Cardiac septum (tissue), 1 donor: ENCODE measurements around the gene CD300LB. TPM values are rescaled to one million over a fixed set of nuclear protein-coding genes. Genes with fewer than 3 reads are reported as not detected.
A peak's percentile ranks its signal among the peaks of the same experiment; 100 is the strongest.
"Not testable (repeated sequence)": the region's sequence is repeated elsewhere in the genome, so short reads cannot be mapped to it uniquely, and the experiment has no call there.

Source experiments
- DNase-seq: peaks from one replicate; pipeline ENCODE4 v3.0.0-alpha.2; 2020; ENCODE audit warnings: low spot score
- intact Hi-C: fragments of 100-400 bp; cut with DNase I; formaldehyde crosslinking; loops from one replicate; pipeline ENCODE4 v1.14.0; 2022
- total RNA-seq: library from RNA; stranded (reverse); fragmentation: NEBNext Ultra II Directional; extraction: Animal tissue kit (Norgen Biotek cat#: 25700); gene quantifications from one replicate; pipeline ENCODE4 v1.2.1, GENCODE V29; 2021
- donor health status: DM: no; HTN: no; CAD: no.

Gene CD300LB
- total RNA-seq, 1 donor from 2014 or later, result not detected

DNA sequence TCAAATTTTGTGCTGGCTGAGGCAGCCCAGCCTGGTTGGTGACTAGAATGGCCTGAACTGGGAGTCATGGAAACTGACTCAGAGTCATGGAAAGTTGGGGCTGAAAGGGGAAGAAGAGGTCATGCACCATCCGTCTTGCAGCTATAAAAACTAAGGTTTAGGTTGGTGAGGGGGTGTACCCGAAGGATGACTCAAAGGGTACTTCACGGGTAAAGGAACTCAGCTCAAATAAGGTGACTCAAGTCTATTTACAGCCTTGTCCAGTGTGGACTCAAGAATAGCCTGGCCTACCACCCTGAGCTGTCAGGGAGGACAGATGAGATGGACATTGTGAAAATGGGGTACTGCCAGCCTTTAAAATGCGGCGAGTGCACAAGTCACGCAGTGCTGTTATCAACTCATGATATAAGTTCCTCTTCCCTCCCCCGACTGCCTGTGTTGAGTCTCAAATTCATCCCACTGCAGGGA is 18.6 kb downstream of the CD300LB start:
- DNase-seq, result no peak
- intact Hi-C loops, result no loop called here

DNA sequence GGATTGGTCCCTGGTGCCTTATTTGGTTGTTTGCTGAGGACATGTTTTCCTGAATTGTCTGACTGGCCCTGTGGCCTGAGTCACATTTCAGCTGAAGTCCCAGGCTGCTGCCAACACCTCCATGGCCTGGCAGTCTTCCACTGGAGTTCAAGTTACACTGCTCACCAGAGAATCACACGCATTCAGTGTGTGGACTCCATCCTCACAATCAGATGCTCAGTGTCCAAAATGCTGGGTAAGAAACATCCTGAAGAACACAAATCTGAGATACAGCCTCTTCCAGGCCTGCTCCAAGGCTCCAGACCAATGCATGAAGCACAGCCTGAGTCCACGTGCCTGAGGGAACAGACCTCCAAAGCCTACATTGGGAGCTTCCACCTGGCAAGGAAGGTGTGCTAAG is 19.2 kb downstream of the CD300LB start:
- intact Hi-C loops, result no loop called here
- no peak for DNase-seq

DNA sequence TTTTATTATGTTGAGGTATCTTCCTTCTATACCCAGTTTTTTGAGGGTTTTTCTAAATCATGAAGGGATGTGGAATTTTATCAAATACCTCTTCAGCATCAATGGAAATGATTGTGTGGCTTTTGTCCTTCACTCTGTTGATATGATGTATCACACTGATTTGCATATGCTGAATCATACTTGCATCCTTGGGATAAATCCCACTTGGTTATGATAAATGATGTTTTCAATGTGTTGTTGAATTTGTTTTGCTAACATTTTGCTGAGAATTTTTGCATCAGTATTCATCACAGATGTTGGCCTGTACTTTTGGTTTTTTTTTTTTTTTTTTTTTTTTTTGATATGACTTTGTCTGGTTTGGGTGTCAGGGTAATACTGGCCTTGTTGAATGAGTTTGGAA is 23.1 kb downstream of the CD300LB start:
- no peak for DNase-seq
- intact Hi-C loops, result no loop called here

DNA sequence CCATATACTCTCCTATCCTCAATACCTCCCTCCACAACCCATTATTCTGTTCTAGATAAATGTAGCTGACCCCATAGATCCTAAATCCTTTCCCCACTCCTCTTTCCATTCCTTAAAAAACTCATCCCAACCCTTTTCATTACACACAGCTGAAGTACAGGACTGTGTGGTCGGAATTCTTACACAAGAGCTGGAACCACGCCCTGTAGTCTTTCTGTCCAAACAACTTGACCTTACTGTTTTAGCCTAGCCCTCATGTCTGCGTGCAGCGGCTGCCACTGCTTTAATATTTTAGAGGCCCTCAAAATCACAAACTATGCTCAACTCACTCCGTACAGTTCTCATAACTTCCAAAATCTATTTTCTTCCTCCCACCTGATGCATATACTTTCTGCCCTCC is 27.3 kb downstream of the CD300LB start:
- intact Hi-C loops, result not testable (repeated sequence)

DNA sequence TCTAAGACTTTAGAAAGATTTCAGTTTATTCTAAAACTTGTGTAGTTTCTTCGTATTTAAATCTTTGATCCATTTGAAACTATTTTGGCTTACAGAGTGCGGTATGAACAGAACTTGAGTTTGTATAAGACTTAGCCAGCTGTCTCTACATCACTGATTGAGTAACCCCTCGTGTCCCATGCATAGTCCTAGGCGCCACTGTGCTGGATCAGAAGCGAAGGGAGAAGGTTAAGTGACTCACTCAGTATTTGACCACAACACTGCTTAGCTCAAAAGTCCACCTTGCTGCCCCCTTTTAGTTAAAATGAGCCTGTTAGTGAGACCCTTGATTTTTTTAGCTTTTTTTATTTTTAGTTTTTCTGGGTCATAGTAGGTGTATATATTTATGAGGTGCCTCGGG is 28.4 kb downstream of the CD300LB start:
- peak; percentile 55 for DNase-seq
- intact Hi-C loops, result no loop called here

More for the DNA sequence above, 27.3 kb downstream of the CD300LB start:
- DNase-seq, result peak; percentile 29

DNA sequence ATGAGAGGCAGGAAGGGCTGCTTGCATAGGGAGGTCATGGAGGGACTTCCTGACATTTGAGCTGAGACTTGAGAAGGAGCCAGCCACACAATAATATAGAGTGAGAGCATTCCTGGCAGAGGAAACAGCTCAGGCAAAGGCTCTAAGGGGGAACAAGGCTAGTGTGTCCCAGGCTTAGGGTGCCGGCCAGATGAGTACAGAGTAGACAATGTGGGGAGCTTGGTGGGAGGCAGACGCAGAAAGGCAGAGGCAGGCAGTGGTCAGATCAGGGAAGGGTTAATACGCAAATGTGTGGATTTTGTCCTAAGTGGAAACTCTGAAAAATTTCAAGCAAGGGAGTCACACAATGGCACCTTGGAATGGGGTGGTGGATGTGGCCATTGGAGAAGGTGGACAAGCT is 31.3 kb downstream of the CD300LB start:
- intact Hi-C loops, result no loop called here
- DNase-seq, result peak; percentile 59

DNA sequence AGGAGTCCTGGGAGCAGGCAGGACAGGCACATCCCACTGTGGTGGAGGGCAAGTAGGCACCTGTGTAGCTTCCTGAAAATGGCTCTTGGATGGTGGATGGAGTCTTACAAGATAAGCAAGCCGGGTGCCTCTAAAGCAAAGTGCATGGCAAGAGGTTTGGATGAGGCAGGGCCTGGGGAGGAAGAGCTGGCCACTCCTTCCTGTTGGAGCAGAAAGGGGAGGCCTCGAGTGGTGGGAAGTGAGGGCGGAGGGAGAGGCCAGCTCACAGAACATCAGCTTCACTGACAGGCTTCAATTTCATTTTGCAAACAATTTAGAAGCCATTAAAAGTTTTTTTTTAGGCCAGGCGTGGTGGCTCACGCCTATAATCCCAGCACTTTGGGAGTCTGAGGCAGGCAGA is 33.8 kb downstream of the CD300LB start:
- intact Hi-C loops, result no loop called here
- peak; percentile 51 for DNase-seq

DNA sequence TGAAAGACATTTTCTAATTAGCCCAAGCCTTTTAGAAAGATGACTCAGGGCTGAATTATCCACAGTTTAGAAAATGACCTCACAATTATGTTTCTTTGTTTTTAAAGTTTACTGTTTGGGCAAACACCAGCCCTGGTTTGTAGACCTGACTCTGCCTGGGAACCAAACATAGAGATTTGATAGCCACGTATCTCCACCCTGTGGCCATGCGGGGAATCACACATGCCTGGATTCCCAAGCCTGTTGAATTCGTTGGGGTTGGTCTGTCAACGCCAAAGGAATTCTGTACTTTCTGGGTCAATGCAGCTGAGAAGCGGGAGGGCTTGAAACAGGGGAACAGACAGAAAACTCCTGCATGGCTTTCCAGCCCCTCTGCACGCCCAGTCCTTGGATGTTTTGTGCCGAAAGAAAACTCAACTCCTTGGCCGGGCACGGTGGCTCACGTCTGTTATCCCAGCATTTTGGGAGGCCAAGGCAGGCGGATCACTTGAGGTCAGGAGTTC is 37.9 kb downstream of the CD300LB start:
- intact Hi-C loops, result loop anchor here (1.0 kb wide), 1 partner anchor 125 kb away; no protein-coding TSS in a partner anchor
- peak; percentile 84 for DNase-seq

DNA sequence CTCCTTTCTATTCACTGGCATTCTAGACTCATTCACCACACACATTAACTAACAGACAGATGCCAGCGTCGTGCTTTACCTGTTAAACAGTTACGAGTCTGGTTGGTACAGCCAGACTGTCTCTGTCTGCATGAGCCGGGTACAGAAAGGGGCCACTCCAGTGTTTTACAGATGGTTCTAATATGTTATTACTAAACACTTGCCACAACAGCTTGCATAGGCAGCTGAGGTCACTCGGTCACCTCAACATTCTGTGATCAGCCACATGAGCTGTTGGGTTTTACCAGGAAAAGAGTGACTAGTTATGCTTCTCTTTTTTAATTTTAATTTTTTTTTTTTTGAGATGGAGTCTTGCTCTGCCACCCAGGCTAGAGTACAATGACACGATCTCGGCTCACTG is 39.6 kb downstream of the CD300LB start:
- DNase-seq, result peak; percentile 15
- intact Hi-C loops, result no loop called here

DNA sequence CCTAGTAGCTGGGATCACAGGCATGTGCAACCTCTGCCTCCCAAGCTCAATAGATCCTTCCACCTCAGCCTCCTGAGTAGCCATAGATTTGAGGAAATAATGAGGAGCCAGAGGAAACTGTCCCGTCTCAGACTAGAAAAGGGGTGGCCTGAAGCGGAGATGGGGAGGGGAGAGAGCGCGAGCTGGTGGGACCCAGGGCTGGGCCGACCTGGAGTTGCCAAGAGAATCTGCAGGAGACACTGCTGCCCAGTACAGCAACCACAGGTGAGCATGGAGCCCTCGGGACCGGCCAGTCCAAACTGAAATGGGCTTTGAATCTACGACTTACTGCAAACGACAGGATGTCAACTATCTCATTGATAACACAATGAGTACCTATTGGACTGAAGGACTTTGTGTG is 40.6 kb downstream of the CD300LB start:
- intact Hi-C loops, result no loop called here
- DNase-seq, result peak; percentile 44

DNA sequence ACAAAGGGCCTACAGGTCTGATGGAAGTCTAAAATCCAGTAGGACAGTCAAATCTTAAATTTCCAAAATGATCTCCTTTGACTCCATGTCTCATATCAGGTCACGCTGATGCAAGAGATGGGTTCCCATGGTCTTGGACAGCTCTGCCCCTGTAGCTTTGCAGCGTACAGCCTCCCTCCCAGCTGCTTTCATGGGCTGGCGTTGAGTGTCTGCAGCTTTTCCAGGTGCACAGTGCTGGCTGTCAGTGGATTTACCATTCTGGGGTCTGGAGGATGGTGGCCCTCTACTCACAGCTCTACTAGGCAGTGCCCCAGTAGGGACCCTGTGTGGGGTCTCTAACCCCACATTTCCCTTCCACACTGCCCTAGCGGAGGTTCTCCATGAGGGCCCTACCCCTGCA is 43.0 kb downstream of the CD300LB start:
- DNase-seq, intact Hi-C loops: not testable (repeated sequence)

DNA sequence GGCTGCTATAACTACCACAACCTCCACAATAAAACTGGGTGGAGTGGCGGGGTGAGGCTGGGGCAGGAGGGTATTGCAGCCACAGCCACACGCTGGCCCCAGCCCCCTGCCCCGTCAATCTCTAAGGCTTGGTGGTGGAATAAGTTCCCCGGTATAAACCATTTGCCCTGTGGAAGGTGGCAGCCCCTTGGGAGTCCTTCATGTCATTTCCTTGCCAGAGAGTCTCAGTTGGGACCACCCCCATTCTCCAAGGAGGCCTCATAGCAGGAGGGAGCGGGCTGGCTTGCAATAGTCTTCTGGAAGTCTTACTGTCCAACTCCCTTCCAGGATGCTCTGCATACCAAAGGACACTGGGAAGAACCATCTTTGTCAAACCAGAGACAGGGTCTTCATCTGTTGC is 45.4 kb downstream of the CD300LB start:
- intact Hi-C loops, result loop anchor here (1.0 kb wide), 1 partner anchor 20 kb away; the partner anchor contains the start of gene CD300A
- peak; percentile 50 for DNase-seq

DNA sequence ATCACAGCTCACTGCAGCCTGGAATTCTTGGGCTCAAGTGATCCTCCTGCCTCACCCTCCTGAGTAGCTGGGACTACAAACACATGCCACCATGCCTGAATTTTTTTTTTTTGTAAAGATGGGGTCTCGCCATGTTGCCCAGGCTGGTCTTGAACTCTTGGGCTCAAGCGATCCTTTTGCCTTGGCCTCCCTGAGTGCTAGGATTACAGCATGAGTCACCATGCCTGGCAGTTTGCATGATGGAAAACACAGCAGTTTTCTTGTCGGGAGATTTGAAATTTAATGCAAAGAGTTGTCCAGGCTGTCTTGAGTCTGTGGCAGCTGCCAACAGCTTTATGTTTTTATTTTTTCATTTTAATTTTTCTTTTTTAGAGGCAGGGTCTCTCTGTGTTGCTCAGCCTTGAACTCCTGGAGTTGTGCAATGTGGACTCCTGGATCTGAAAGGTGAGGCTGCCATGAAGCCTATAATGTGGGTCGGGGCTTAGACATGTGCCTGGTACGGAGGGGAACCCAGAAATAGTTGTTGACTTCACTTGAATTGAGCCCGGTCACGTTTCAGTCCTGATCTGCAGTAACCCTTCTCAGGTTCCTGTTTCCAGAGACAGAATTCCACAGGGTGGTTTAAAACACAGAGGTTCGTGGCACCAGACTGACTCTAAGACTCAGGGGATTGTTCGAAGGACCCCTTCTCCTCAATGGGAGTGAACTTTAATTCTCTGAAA is 46.1 kb downstream of the CD300LB start:
- intact Hi-C loops, result loop anchor here (1.0 kb wide), 1 partner anchor 19 kb away; the partner anchor contains the start of gene CD300A
- no peak for DNase-seq

DNA sequence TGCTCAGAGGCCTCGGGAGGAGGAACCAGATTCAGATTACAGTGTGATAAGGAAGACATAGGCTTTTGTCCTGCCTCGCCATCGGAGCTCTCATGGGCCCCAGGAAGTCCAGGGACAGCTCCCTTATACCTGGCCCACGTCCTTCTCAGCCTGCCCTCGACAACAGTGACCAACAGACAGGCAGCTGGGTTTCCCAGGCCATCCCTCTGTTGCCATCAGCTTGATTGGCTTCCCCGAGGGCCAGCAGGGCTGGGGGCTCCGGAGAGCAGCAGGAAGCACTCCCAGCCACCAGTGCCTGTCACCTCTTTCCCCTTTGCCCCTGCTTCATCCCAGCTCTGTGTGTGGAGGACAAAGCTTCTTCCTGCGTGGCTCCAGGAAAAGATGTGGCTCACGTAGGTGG is 47.2 kb downstream of the CD300LB start:
- peak; percentile 60 for DNase-seq
- intact Hi-C loops, result no loop called here

DNA sequence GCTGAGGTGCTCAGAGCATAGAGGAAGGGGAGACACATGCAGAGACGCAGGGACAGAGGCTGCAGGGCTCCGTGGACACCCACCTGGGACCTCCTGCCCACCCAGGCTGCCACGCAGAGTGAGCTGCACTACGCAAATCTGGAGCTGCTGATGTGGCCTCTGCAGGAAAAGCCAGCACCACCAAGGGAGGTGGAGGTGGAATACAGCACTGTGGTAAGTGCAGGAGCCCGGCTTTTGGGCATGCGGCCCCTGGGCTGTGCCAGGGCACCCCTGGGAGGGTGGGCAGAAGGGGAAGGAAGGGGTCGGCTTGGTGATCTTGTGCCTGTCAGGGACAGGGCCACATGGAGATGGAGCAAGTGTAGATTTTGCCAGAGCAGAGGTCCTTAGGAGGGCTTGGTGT is 49.7 kb downstream of the CD300LB start:
- no peak for DNase-seq
- intact Hi-C loops, result no loop called here

DNA sequence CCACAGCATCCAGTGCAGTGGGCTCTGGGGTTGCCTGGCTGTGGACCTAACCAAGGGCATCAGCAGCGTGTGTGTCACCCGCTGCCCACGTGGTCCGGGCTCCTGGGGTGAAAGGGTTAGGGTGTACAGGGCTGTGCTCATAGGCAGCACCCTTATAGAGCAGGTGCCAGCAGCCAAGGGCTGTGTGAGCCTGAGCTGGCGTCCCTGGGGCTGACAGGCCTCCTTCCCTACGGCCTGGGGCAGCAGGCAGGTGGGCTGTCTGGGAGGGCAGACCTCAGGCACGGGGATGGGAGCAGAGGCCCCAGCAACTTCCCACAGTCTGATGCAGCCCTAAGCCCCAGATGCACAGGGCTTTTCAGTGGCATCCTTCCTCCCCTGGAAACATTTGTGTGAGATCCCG is 51.0 kb downstream of the CD300LB start:
- intact Hi-C loops, result no loop called here
- no peak for DNase-seq

DNA sequence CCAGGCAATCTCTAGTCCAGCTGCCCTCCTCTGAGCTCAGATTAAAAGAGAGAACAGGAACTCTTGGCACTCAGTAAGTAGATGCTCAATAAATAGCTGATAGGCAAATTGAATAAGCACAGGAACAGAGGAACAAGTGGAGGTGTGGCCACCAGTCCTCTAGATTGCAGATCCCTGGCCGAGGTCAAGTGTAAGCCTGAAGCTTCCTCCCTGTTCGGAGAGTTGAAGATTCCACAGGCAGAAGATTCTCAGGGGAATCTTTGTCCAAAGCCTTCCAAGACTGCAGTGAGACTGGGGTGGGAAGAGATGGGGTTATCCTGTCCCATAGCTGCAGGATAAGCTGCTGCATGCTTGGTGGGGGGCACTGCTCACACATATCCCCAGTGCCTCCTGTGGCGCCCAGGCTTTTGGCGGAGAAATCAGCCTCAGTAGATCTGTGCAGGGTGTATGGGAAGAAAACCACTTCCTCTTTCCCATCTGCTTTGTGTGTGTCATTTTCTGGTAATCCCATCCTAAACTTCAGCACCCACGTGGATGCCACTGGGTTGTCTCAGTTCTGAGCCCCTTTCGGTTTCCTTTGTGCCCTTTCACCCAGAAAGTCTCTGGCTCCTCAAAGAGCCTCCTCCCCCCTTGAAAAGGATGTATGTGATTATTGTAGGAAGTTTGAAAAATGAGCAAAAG is 52.7 kb downstream of the CD300LB start:
- intact Hi-C loops, result no loop called here
- DNase-seq, result no peak

DNA sequence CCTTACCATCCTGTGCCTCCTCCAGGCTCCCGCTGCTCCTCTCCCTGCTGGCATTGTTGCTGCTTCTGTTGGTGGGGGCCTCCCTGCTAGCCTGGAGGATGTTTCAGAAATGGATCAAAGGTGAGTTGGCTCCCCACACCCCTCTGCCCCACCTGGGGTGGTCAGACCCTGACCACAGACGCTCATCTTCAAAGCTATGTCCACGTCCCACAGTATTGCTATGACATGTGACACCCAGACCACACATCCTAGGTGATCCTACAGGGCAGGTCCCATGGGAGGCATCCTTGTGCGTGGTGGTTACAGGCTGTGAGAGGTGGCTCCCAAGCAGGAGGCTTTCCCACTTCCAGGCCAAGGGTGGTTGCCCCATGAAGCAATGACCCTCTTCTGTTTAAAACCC is 53.9 kb downstream of the CD300LB start:
- no peak for DNase-seq
- intact Hi-C loops, result no loop called here

DNA sequence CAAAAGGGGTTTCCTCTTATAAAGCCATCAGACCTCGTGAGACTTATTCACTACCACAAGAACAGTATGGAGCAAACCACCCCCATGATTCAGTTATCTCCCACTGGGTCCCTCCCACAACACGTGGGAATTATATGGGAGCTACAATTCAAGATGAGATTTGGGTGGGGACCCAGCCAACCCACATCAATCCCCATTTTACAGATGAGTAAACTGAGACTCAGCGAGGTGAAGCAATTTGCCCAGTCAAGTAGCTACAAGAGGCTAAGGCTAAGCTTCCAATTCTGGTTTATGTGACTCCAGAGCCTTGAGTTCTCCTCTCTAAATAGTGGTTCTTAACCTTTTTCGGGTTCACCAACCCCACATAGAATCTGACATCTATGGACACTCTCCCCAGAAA is 56.1 kb downstream of the CD300LB start:
- DNase-seq, result no peak
- intact Hi-C loops, result no loop called here

DNA sequence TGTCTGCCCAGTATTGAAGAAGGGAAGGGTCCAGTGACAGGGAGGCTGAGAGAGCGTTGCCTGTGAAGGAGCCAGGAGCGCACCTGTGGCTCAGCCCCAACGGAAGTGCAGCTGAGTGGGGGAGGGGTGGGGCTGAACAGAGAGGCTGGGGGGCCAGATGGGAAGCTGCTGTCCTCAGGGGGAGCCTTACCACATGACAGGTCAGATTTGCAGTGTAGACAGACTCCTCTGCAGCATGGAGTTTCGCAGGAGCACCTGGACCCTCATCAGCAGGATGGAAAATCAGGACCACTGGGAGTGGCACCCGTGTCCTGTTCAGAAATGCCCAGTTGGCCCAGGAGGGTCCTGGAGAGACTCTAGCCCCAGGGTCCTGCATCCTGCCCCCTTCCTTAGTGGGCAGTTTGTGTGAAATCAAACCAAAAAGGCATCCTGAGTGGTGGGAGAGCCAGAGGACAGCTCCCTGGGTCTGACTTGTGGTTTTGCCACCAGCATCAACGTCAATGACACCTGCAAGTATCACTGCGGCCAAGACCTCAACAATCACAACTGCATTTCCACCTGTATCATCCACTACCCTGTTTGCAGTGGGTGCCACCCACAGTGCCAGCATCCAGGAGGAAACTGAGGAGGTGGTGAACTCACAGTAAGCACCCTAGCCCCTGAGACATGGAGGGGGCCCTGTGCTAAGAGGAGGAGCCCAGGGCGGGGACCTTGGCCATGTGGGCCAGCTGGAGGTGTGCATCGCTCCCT is 57.1 kb downstream of the CD300LB start:
- intact Hi-C loops, result no loop called here
- no peak for DNase-seq
